A172 (cell line): ENCODE data around the gene DIO1. TPM values are rescaled to one million over a fixed set of nuclear protein-coding genes. Genes with fewer than 3 reads are reported as not detected.
A peak's percentile ranks its signal among the peaks of the same experiment; 100 is the strongest.

ENCODE experiments used
- DNase-seq: peaks from one replicate; pipeline ENCODE4 v3.0.0-alpha.2; 2015; ENCODE audit warnings: low spot score
- total RNA-seq: library from RNA; depleted of rRNA; stranded (reverse); fragments of >200 nt; shearing (Covaris generic); gene quantifications from 2 replicates; pipeline ENCODE4 v1.2.3, GENCODE V29; 2014

The DIO1 gene
- total RNA-seq, 1 experiment from 2014 or later = not detected

DNA sequence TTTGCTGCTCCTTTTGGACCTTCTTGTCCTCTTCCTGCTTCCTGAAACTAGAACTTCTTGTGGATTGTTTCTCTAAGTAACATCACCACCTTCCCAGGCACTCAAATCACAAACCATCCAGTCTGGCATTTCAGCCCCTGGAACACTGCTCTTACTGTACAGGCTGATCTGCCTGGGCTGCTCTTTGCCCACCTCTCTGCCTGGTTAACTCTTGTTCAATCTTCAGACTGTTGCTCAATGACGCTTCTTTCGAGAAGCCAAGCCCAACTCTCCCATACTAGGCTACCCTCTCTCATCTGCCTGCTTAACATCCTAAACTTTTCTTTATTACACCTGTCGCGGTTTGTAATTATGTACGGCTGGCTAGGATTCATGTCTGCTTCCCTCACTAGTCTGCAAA is 657 bp downstream of the DIO1 start:
- no peak for DNase-seq

DNA sequence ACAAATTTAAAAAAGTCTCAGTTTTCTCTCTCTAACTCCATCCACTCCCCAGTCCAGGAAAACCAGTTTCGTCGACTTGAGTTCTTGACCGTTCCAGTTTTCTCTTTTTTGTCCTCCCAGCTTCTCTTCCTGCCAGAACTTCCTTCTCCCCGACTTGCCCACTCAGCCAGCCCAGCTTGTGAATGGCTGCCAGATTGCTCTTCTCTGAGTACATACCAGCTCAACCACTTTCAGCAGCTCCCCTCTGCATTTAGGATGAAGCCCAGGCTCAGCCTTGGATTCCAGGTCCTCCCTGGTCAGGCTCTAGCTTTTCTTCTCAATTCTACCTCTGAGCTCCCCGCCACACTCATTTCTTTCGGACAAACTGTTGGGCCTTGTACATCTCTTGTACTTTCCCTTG is 1.4 kb downstream of the DIO1 start:
- no peak for DNase-seq

DNA sequence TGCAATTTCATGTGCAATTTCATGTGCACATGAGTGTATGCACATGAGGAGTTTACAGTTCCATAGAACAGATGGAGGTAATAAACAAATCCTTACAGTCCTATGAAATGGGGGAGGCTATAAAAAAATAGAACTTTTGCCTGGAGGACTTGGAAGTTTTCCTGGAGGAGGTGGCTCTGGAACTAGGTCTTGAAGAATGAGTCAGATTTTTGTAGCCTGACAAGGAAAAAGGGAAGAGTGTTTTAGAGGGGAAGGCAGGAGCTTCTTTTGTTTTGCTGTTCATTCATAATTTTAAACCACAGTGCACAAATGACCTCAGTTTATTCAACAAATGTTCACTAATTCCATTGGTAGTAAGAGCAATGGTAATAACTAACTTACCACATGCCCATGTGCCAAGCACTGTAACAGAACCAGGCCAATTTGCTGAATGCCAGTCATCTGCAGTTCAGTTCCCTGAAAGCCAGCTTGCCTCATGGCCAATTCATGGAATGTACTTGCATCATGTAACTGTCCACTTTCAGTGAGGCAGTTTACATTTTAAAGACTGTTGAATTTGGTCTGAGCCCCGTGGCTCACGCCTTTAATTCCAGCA is 2.7 kb downstream of the DIO1 start:
- DNase-seq = peak; percentile 59

DNA sequence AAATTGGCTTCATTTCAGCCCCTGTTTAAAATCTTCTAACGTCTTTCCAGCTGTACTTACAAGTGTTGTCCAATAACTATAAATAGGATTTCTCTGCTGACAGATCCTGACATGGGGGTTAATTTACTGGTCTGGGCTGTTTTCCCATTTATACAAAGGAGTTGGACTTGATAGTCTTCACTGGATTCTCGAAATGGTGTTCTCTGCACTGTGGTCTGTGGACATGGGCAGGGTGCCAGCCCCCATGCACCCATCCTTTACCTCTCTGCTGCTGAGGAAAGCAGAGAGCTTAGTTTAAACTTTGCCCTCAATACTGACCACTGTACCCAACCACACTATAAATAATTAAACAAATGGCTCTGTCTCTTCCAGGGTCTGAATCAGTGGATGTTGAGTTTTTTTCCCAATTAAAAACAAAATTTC is 5.2 kb downstream of the DIO1 start:
- DNase-seq = peak; percentile 69

DNA sequence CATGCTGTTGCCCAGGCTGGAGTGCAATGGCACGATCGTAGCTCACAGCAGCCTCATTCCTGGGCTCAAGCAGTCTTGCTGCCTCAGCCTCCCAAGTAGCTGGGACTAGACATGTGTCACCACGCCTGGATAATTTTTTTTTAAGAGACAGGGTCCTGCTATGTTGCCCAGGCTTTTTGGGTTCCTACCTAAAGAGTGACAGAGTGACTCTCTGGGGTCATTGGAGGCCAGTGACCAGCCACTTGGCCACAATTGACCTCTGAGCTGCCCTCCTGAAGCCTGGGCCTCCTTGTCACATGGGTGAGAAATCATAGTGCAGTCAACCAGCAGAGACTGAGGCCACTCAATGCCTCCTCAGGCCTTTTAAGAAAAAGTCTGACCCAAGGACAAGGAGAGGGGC is 5.7 kb downstream of the DIO1 start:
- no peak for DNase-seq

DNA sequence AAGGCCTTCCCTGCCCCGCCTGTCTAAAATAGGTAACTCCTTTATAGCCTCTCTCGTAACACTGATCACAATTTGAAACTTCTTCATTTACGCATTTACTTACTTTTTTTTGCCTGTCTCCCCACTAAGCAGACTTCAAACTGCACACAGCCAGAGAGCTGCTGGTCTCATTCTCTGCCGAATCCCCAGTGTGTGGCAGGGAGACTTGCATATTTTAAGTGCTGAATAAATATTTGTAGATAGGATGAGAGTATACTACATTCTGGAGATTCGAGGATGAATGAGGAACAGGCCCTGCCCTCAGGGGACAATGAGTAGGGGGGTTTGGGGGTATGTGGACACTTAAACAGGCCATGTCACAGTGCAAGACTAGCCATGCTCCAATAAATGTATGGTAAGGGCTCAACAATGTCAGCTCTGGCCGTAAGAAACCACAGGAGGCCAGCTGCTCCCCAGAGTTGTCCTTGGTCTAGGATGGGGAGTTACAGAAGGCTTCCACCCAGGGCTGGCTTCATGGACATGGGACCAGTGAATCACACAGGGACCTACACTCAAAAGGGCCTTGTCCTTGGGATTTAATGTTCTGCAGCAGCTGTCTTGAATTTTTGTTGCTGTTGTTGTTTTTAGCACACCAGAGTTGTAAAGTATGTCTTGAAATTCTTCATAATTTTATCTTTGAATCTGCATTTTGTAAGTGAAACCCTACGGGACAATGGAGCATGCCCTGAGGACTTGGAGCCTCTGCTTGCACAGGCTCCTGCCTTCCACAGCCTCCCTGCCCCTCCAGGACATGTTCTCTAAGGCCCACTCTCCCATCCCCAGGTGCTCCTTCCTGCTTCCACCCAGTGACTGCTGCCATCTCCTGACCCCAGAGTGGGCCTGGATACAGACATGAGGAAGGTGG is 8.5 kb downstream of the DIO1 start:
- no peak for DNase-seq

DNA sequence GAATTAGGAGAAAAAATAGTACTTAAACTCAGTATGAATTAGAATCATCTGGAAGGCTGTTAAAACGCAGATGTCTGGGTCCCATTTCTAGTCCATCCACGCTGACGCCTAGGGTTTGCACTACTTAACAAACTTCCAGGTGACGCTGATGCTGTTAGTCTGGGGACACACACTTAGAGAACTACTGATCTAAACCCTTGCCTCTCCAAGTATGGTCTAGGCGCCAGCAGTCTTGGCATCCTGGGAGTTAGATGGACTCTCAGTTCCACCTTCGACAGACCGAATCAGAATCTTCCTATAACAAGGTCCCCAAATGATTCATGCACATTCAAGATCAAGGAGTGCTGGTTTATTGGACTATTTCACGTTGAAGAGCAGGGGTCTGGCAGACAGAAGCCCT is 11.5 kb downstream of the DIO1 start:
- DNase-seq = no peak

DNA sequence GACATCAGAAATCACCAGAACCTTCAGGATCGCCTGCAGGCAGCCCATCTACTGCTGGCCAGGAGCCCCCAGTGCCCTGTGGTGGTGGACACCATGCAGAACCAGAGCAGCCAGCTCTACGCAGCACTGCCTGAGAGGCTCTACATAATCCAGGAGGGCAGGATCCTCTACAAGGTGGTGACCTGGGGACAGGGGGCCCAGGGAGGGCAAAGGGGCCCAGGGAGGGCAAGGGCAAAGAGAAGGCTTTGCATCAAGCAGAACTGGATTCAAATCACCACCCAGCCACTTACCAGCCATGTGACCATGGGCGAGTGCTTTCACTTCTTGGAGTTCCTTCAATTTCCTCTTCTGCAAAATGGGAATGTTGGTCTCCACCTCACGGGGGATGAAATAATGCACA is 12.1 kb downstream of the DIO1 start:
- DNase-seq = no peak

DNA sequence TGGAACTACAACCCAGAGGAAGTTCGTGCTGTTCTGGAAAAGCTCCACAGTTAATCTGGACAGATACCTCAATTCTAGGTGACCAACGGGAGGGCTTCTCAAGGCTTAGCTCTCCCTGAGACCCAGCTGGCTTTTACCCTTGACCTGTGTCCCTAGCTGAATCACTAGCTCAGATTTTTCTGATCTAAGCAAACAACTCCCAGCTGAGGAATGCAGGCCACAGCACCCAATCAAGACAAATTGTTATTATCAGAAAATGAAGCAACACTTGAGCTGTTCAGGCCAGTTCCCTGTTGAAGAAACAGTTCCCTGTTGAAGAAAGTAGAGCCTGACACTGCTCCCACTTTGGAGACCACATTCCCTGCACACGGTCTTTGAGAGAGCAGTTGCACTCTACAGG is 16.0 kb downstream of the DIO1 start:
- DNase-seq = no peak

DNA sequence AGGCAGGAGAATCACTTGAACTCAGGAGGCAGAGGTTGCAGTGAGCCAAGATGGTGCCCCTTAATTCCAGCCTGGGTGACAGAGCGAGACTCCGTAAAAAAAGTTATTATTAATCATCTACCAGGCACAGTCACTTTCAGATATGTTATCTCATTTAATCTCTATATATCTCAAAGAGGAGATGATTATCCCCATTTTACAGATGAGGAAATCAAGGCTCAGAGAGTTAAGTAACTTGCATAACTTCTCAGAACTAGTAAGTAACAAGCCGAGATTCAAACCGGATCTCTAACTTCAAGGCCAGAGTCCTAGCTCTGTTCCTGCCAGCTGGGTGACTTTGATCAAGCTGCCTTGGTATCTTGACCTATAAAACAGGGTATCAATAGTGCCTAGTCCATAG is 17.5 kb downstream of the DIO1 start:
- no peak for DNase-seq

DNA sequence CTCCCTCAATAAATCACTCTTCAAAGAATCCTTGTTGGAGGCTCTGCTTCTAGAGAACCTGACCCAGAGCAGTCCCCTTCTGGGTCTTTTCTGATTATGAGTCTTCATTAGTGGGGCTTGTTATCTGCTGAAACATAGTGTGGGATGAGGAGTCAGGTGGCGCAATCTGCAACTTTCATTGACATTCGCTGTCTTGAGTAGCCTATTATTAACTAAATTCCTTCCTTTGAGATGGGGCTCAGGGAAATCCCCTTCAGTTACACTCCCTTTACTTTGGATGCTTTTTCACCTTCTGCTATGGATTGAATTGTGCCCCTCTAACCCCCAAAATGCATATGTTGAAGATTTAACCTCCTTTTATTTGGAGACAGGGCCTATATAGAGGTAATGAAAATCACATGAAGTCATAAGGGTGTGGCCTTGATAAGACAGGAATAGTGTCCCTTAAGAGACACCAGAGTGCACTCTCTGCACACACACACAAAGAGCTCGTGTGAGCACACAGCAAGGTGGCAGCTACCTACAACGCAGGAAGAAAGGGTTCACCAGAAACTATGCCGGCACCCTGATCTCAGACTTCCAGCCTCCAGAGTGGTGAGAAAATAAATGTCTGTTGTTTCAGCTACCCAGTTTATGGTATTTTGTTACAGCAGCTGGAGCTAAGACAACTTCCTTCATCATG is 19.5 kb downstream of the DIO1 start:
- no peak for DNase-seq

DNA sequence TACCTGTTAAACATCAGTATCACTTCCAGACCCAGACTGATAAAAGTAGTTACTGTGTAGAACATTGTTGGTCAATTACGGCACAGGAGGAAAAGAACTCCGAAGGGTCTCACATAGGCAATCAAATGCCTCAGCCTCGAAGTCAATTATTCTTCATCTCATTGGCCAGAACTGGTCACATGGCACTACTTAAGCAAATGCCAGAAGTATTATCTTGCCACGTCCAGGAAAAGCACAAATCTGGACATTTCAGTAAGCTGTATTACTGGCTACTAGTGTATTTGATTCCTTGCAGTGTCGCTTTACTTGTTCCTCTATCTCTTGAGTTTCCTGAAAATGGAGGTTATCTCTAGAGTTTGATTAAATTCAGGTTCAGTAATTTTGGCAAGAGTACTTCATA is 24.4 kb downstream of the DIO1 start:
- no peak for DNase-seq

DNA sequence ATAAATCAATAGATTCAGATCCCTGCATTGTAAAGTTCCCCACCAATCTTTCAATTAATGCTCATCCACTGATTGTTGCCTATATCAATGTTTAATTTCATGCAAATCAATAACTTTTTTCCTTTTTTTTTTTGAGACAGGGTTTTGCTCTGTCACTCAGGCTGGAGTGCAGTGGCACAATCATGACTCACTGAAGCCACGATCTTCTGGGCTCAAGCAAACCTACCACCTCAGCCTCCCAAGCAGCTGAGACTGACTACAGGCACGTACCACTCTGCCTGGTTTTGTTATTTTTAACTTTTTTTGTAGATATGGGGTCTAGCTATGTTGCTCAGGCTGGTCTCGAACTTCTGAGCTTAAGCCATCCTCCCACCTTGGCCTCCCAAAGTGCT is 25.7 kb downstream of the DIO1 start:
- no peak for DNase-seq

DNA sequence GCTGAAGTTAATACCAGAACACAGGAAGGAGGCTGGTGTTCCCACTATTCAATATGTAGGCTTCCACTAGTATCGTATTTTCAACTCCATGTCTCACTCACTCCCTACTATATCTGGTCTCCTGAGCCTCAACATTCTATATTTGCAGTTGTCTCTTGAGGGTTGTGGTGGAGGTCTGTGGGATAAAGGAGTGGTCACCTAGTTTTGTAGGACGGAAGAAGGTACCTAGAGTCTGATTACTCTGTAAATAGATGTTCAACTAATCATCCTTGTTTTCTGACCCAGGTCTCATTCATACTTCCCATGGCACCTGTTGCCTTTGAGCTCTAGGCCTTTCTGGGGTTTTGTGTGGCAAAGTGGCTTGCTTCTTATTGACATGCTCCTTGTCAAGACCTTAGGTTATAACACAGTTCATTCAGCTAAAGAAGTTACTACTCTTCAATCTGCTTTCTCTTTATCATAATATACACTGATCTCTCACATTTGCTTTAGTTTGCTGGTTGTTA is 33.4 kb downstream of the DIO1 start:
- DNase-seq = no peak

DNA sequence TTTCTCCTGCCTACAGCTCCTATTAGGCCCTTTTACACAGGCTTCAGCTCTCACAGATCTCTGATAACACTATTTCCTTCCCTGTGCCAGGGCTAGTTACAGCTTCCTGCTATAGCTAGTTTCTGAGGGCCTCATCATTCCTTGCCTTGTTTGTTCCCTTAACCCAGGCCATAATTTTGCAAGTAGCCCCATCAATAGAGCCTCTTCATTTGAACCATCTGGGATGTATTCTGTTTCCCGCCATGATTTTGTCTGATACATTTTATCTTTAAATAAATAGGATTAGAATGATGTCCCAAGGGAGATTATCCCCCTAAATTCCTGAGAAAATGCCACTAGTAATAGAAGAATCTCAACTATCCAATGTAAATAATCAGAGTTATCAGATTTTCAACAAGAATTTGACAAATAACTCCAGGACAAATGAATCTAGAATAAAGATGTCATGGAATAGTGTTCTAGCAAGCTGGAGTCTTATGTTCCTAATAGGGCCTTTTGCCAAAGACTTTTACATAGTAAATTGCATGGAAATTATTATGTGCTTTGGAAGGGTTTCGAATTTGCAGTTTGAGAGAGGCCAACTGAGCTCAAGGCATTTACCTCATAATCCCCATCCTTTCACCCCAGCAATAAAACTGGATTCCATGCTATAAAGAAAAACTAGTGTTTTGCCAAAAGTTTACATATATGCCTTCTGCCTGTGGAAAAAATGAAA is 35.4 kb downstream of the DIO1 start:
- DNase-seq = no peak

DNA sequence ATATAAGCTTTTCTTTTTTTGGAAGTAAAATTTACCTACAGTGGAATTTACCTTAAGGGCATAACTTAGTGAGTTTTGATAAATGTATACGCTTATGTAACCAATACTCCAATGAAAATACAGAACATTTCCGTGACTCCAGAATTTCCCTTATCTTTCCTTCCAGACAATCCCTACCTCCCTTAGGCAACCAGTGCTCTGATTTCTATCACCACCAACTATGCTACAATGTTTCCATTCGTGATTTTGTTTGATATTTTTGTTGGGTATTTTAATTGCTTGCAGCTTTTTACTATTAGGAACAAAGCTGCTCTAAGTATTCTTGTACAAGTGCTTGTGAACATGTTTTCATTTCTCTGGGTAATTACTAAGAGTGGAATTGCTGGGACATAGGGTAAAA is 36.9 kb downstream of the DIO1 start:
- no peak for DNase-seq

DNA sequence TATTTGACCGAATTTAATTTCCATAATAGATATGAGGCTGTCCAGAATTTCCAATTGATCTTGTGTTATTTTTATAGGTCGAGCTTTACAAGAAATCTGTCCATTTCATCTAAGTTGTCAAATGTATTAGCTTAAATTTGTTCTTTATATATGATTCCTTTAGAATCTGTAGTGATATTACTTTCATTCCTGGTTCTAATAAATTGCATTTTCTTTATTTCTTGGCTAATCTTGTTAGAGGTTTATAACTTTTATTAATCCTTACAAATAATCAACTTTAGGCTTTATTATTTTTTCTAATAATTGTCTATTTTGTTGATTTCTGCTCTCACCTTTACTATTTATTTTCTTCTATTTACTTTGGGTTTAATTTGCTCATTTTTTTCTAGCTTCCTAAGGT is 37.5 kb downstream of the DIO1 start:
- DNase-seq = no peak

DNA sequence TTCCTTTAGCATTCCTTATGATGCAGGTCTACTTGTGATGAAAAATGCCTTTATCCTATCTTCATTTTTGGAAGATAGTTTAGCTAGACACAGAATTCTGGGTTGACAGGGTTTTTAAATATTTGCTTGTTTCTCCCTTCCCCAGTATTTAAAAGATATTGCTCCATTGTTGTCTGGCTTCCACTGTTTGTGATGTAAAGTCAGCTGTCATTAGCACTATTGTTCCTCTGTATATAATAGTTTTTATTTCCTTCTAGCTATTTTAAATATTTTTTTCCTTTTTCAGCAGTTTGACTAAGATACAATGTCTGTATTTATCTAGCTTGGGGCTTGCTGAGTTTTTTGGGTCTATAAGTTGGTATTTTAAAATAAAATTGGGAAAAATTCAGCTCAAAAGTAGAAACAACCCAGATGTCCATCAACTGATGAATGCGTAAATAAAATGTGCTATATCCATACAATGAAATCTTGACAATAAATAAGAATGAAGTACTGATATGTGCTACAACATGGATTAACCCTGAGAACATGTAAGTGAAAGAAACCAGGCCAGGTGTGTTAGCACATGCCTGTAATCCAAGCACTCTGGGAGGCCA is 40.3 kb downstream of the DIO1 start:
- DNase-seq = peak; percentile 20

DNA sequence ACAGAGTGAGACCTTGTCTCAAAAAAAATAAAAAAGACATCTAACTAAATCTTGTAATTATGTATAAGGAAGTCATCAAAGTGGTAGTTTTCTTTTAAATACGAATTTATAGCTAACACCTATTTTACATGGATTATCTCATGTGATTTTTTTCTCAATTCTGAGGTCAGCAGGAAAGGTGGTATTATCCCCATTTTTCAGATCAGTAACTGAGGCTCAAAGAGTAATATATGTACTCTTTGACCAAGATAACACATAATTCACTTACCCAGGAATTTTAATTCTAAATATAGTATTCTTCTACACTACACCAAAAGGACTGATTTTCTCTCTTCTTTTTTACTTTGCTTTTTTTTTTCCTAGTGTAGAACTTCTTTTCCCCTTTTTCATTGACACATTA is 42.4 kb downstream of the DIO1 start:
- no peak for DNase-seq

DNA sequence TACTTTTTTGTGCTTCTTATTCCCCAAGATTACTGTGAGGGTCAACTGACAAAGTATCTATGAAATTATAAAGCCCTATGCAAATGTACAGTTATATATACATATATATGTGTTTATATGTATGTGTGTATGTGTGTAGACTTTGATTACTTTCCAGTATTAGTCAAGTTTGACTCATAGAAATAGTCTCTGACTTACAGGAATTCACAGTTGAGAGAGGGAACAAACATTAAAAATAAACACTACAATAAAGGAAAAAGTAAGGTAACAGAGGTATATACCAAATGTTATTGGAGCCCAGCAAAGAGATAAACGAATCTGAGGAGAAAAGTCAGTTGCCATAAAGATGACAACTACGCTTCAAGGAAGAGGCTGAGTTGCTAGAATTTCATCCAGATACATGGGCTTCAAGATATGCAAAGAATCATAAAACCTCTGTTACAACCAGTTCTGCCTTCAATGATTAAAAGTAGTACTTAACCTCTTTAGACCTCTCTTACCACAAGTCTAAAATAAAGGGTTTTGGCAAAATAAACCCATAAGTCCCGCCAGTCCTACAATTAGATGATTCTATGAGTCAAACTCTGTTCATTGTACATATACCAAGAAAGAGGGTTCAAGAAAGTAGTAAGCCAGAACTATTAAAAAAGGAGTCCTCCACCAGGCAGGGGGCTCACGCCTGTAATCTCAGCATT is 44.3 kb downstream of the DIO1 start:
- DNase-seq = no peak
